MCF 10A (cell line): Measurements from ENCODE around the gene ZFX. TPM values are rescaled to one million over a fixed set of nuclear protein-coding genes. Genes with fewer than 3 reads are reported as not detected.

Source experiments
- BruUV-seq: library from RNA; stranded (reverse); fragments of 400-500 nt; replicated peaks from 2 replicates; lab custom pipeline; 2021; lab: Mats Ljungman, UMichigan
- CTCF ChIA-PET: fragments of 300-600 bp; sonication (Branson Sonifier 250); formaldehyde crosslinking; extraction: SDS; loops from one replicate; lab custom pipeline; 2021; ENCODE audit warnings: antibody characterized with exemption, inconsistent platforms; lab: Yijun Ruan, JAX
- POLR2A ChIA-PET: fragments of 300-600, 350-650 bp; sonication (Branson Sonifier 250); formaldehyde crosslinking; extraction: SDS; loops from one replicate; lab custom pipeline; 2020; ENCODE audit warnings: antibody characterized with exemption, inconsistent platforms; lab: Yijun Ruan, JAX
- DNase-seq: peaks from one replicate; pipeline ENCODE4 v3.0.0-alpha.2; 2018; ENCODE audit not compliant: unreplicated experiment
- H3K27ac Mint-ChIP-seq: one replicate; pipeline ENCODE4 v1.8.0; 2022; ENCODE audit warnings: mild to moderate bottlenecking, low read depth, mixed read lengths; ENCODE audit not compliant: unreplicated experiment
- H3K27me3 Mint-ChIP-seq: one replicate; pipeline ENCODE4 v1.8.0; 2022; ENCODE audit warnings: mixed read lengths; ENCODE audit not compliant: insufficient read depth, unreplicated experiment
- H3K36me3 Mint-ChIP-seq: one replicate; pipeline ENCODE4 v1.8.0; 2022; ENCODE audit warnings: mild to moderate bottlenecking, moderate library complexity, mixed read lengths; ENCODE audit not compliant: insufficient read depth, unreplicated experiment
- H3K4me1 Mint-ChIP-seq: one replicate; pipeline ENCODE4 v1.8.0; 2022; ENCODE audit warnings: mixed read lengths; ENCODE audit not compliant: insufficient read depth, unreplicated experiment
- H3K4me3 Mint-ChIP-seq: one replicate; pipeline ENCODE4 v1.8.0; 2022; ENCODE audit warnings: mild to moderate bottlenecking, moderate library complexity, mixed read lengths; ENCODE audit not compliant: unreplicated experiment
- H3K9me3 Mint-ChIP-seq: one replicate; pipeline ENCODE4 v1.8.0; 2022; ENCODE audit warnings: mixed read lengths; ENCODE audit not compliant: unreplicated experiment
- CTCF ChIP-seq: fragments of 200-600 bp; IDR thresholded peaks from one replicate; pipeline ENCODE4 v1.8.0; 2022; ENCODE audit warnings: antibody characterized with exemption, mild to moderate bottlenecking; ENCODE audit not compliant: unreplicated experiment
- intact Hi-C: fragments of 100-400 bp; cut with micrococcal nuclease; formaldehyde crosslinking; loops from 2 replicates; pipeline ENCODE4 v1.14.1; 2022
- total RNA-seq: library from RNA; stranded (reverse); gene quantifications from 2 replicates; pipeline ENCODE4 v1.2.3, GENCODE V29; 2022

The ZFX gene
- total RNA-seq, 1 experiment from 2014 or later, result 72.3 TPM

- H3K4me3 Mint-ChIP-seq, result no peak overlapping the region
- intact Hi-C loops, result no loop called here
- ChIA-PET POLR2A (interaction anchor here (0.6 kb wide), 1 partner anchor 77 kb away, joined by 3 read pairs; no protein-coding TSS in a partner anchor), CTCF (interaction anchor here (0.6 kb wide), 2 partner anchors 21 to 63 kb away, joined by 3 read pairs; no protein-coding TSS in a partner anchor)
- no peaks in the 10 kb centered on the region for H3K9me3 Mint-ChIP-seq
- no peak overlapping the region for H3K27ac Mint-ChIP-seq
- no TSS peak for BruUV-seq
- H3K4me1 Mint-ChIP-seq, result peaks cover 26% of the 10 kb centered on the region
- peaks cover 44% of the 10 kb centered on the region for H3K36me3 Mint-ChIP-seq
- DNase-seq, result no peak
- no peak for TF ChIP-seq CTCF
- H3K27me3 Mint-ChIP-seq, result no peaks in the 10 kb centered on the region
These were observed 47.0 kb downstream of the ZFX start for GRCh38 chrX:24196509-24196908.

GRCh38 chrX:24198101-24198500 is 48.6 kb downstream of the ZFX start:
- CTCF ChIA-PET, result no interaction called here
- TF ChIP-seq CTCF, result no peak
- intact Hi-C loops, result no loop called here
- H3K4me1 Mint-ChIP-seq, result peaks cover 39% of the 10 kb centered on the region
- no peak for DNase-seq
- no peak overlapping the region for H3K4me3 Mint-ChIP-seq
- H3K27ac Mint-ChIP-seq, result no peak overlapping the region
- POLR2A ChIA-PET, result no interaction called here
- H3K9me3 Mint-ChIP-seq, result no peaks in the 10 kb centered on the region
- H3K36me3 Mint-ChIP-seq, result peaks cover 44% of the 10 kb centered on the region
- H3K27me3 Mint-ChIP-seq, result no peaks in the 10 kb centered on the region
- BruUV-seq, result no TSS peak

GRCh38 chrX:24200133-24200532 is 50.6 kb downstream of the ZFX start:
- no peak for TF ChIP-seq CTCF
- no peaks in the 10 kb centered on the region for H3K27me3 Mint-ChIP-seq
- no peaks in the 10 kb centered on the region for H3K9me3 Mint-ChIP-seq
- intact Hi-C loops, result loop anchor here (10.0 kb wide), 1 partner anchor 45 kb away; no protein-coding TSS in a partner anchor
- peaks cover 48% of the 10 kb centered on the region for H3K4me1 Mint-ChIP-seq
- BruUV-seq, result no TSS peak
- ChIA-PET POLR2A (interaction anchor here (1.0 to 1.3 kb wide), 3 partner anchors 10 to 82 kb away, joined by 3 to 5 read pairs (median 3); no protein-coding TSS in a partner anchor), CTCF (interaction anchor here (0.6 kb wide), 1 partner anchor 28 kb away, joined by 3 read pairs; no protein-coding TSS in a partner anchor)
- no peak overlapping the region for H3K4me3 Mint-ChIP-seq
- H3K27ac Mint-ChIP-seq, result peak overlapping the region; percentile 16
- DNase-seq, result no peak
- H3K36me3 Mint-ChIP-seq, result peaks cover 42% of the 10 kb centered on the region

- H3K9me3 Mint-ChIP-seq, result no peaks in the 10 kb centered on the region
- POLR2A ChIA-PET, result interaction anchor here (1.0 to 1.6 kb wide), 7 partner anchors 11 to 146 kb away, joined by 3 to 6 read pairs (median 4); partner anchors contain the start of gene EIF2S3
These were observed 51.7 kb downstream of the ZFX start for GRCh38 chrX:24201216-24201615.

More at GRCh38 chrX:24201216-24201615, 51.7 kb downstream of the ZFX start:
- H3K4me1 Mint-ChIP-seq, result peaks cover 48% of the 10 kb centered on the region
- CTCF ChIA-PET, result interaction anchor here (0.6 to 0.8 kb wide), 3 partner anchors 8 to 41 kb away, joined by 3 read pairs; no protein-coding TSS in a partner anchor
- no TSS peak for BruUV-seq
- DNase-seq, result no peak
- H3K4me3 Mint-ChIP-seq, result no peak overlapping the region
- no peak overlapping the region for H3K27ac Mint-ChIP-seq
- H3K27me3 Mint-ChIP-seq, result no peaks in the 10 kb centered on the region
- peaks cover 32% of the 10 kb centered on the region for H3K36me3 Mint-ChIP-seq
- intact Hi-C loops, result loop anchor here (10.0 kb wide), 1 partner anchor 46 kb away; no protein-coding TSS in a partner anchor
- no peak for TF ChIP-seq CTCF
